KOPT-K1 (cell line): ENCODE results near the gene NFX1.

Experiments used
- H3K27ac ChIP-seq: fragments of 200-600 bp; sonication (generic); 2 replicates; pipeline ENCODE4 v1.5.1; 2016; ENCODE audit warnings: antibody characterized with exemption, mild to moderate bottlenecking, low read depth, low read length; ENCODE audit not compliant: poor library complexity, severe bottlenecking
- H3K36me3 ChIP-seq: fragments of 200-600 bp; sonication (generic); 2 replicates; pipeline ENCODE4 v1.5.1; 2017; ENCODE audit warnings: antibody characterized with exemption, mild to moderate bottlenecking, low read length, moderate library complexity; ENCODE audit not compliant: insufficient read depth
- H3K9me3 ChIP-seq: fragments of 200-600 bp; sonication (generic); 2 replicates; pipeline ENCODE4 v1.5.1; 2017; ENCODE audit warnings: antibody characterized with exemption, low read length, mild to moderate bottlenecking; ENCODE audit not compliant: insufficient read depth, poor library complexity, severe bottlenecking

NFX1 gene

DNA sequence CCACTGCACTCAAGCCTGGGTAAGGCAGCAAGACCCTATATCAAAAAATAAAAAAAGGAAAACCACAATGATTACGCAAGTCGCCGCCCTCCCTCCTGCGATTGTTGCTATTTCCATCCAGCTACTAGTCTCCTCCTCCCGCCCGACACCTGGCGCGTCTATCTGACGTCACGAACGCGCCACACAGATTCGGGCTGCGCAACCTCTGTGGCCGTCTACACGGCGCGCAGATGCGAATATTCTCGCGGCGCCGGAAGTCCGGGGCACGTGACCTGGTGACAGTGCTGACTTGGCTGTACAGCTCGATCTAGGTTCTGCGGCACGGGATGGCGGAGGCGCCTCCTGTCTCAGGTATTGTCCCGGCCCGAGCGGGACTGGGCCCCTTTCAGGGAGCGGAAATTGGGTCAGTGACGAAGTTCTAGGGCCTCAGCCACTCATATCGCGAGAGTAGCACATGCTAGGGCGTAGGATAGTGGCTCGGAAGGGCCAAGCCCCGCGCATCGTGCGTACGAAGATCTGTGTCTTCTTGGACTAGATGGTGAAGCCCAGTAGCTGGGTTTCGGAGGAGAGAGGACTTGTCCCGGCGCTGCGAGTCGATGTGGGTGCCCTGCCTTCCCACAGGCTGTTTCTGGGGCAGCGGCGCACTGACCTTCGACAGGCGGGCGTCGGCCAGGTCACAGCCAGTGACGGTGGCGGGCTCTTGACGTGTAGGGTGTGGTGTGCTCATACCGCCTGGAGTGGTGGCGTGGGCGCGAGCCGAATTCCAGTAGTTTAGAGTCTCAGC lies at the start of gene NFX1:
Gene NFX1, plus strand, starts transcription at position 270 of the 784 bp plus-strand sequence. Its CDS starts 57 bp downstream, at position 327.
- peaks cover 37% of the 10 kb centered on the region for H3K36me3 ChIP-seq
- H3K9me3 ChIP-seq = no peaks in the 10 kb centered on the region
- H3K27ac ChIP-seq = peak within 1 kb of the TSS; percentile 82

DNA sequence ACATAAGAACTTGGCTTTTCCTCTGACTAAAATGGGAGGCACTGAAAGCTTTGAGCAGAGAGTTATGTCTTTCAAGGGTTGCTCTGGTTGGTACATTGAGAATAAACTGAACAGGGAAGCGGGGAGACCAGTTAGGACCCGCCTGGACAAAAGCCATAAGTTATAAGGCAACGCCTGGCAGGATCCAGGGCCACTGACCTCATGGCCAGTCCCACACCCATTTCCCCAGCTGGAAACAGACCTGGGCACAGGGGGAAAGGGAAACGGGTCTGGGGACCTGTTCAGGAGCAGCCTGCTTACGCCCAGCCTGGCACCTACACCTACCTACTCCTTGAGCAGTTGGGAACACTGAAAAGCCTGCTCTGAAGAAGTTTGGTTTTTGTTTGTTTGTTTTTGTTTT lies 49.0 kb upstream of the NFX1 start:
- no peaks in the 10 kb centered on the region for H3K9me3 ChIP-seq
- no peaks in the 10 kb centered on the region for H3K36me3 ChIP-seq
- H3K27ac ChIP-seq = no peak overlapping the region

DNA sequence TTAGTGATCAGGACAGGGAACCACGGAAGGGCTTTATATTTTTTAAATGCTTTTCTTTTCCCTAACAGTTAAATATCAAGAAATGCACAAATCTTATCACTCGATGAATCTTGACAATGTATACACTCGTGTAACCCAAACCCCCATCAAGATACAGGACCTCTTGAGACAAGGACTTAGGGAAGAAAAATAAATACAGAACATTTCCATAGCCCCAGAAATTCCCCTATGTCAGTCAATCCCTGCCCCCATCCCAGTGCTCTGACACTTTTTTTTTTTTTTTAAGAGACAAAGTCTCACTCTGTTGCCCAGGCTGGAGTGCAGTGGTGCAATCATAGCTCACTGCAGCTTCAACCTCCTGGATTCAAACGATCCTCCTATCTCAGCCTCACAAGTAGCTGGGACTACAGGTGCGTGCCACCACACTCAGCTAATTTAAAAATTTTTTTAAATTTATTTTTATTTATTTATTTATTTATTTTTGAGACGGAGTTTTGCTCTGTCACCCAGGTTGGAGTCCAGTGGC lies 47.6 kb upstream of the NFX1 start:
- 0 out of 2 replicates have a peak, but pooled peaks cover 2% of the 10 kb centered on the region for H3K36me3 ChIP-seq
- H3K27ac ChIP-seq = no peak overlapping the region
- no peaks in the 10 kb centered on the region for H3K9me3 ChIP-seq

DNA sequence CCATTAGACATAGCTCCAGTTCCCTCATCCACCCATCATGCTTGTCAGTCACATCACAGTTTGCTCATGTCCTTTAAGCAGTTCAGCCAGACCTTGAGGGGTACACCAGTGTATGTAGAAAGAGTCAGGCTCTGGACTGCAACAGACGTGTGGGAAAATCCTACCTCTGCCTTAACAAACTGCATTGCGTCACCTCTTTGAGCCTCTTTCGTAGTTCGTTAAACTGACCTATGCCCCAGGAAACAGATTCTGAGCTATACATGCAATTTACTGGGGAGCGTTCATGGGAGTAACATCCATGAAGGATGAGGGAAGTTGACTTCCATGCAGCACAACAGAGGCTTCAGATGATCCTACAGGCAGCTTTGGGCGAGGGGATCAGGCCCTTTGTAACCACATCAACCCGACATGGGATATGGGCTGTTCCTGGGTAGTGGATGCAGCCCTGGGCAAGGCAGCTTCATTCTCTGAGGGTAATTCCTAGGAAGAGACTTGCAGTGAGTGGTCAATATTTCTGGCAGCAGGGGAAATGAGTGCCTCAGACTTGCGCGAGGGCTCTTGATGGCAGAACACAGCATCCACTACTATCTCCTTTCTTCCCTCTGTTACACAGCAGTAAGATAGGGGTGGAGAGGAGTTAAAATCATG lies 46.1 kb upstream of the NFX1 start:
- Histone ChIP-seq H3K36me3 (peaks cover 6% of the 10 kb centered on the region; the same call in 1 of the 2 replicates), H3K9me3 (no peaks in the 10 kb centered on the region), H3K27ac (no peak overlapping the region)

DNA sequence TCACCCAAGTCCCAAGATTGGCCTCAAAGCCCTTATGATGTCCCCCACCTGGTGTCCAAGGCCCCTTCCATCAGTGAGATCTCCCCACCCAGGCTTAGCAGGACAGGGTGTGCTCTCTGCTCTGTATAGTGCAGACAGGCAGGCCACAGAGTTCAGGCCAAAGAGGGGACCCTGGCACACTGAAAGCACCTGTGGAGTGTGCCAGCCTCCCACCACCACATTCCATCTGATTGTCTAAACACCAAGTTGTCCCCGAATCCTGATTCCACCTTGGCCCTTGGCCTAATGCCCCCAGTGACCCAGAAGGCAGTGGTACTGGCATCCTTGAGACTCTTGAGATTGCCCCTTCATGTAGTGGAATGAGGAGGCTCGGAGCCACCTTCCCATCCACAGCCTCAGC lies 45.0 kb upstream of the NFX1 start:
- Histone ChIP-seq H3K36me3 (peaks cover 14% of the 10 kb centered on the region; the same call in 1 of the 2 replicates), H3K9me3 (no peaks in the 10 kb centered on the region), H3K27ac (no peak overlapping the region)

DNA sequence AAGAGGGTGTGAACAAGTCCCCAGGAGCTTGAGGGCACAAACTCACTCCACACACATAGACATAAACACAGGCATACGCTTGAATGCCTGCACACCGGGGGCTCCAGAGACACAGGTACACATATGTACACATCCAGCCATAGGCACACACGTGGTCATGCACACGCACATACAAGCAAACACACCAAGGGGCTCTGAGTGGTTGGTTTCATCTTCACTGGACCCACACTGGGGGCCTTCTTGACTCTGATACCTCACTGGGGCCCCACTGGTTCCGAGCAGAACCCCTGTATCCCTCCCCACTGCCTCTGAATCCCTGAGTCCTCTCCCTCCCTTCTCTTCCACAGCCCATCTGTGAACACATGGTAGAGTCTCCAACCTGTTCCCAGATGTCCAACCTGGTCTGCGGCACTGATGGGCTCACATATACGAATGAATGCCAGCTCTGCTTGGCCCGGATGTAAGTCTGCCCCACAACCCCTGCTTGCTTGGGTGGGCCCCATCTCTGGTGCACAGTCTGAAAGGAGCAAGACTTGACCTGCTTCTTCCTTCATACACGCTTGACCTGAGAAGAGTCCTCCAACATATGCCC lies 44.0 kb upstream of the NFX1 start:
- H3K9me3 ChIP-seq = no peaks in the 10 kb centered on the region
- H3K27ac ChIP-seq = no peak overlapping the region
- peaks cover 25% of the 10 kb centered on the region for H3K36me3 ChIP-seq

DNA sequence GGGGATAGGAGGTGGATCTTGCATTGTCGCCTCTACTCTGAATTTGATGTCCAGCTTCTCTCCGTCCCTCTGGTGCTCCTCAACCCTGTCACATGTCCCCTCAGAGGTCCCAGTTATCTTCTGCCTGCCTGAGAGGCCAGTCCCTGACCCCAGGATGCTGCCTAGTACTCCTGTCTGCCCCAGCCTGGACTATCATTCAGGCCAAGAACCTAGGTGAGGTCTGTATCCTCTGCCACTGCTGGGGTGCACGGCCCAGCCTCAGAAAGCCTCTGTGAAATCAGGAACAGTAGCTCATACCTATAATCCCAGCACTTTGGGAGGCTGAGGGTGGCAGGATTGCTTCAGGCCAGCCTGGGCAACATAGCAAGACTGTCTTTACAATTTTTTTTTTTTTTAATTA lies 41.7 kb upstream of the NFX1 start:
- no peak overlapping the region for H3K27ac ChIP-seq
- peaks cover 42% of the 10 kb centered on the region for H3K36me3 ChIP-seq
- H3K9me3 ChIP-seq = no peaks in the 10 kb centered on the region

DNA sequence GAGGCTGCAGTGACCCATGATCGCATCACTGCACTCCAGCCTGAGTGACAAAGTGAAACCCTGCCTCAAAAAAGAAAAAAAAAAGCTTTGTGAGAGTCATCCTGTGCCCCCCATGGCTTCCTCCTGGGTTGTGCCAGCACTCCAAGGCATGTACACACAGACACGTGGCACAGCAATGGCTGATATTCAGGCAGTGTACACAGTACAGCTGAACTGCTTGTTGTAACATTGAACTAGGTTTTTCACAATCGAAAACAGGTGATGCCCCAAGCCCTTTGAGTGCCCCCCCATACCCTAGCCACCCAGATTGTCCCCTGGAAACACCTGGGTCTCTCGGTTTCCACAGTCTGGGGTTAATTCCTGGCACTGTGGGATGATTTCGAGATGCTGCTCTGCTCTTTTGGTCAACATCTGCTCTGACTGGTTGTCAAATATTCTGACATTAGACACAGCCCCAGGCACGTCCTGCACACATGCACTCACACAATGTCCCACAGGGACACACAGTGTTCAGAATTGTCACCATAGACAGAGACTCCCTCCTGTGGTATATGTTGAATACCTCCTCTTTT lies 41.1 kb upstream of the NFX1 start:
- Histone ChIP-seq H3K27ac (no peak overlapping the region), H3K36me3 (peaks cover 47% of the 10 kb centered on the region)

DNA sequence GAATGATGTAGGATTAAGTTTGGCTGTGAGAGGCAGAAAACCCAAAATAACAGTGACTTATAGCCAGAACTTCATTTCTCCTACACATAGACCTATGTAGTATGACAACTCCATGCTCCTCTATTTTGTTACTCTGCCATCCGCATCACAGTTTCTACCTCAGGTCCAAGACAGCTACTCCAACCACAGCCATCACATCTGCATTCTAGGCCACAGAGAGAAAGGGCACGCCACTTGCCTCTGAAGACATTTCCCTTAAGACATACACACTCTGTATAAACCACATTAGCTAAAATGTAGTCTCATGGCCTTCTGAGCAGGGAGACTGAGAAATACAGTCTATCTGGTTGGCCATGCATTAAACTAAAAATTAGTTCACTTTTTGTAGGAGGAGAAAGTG lies 40.3 kb upstream of the NFX1 start:
- peaks cover 55% of the 10 kb centered on the region for H3K36me3 ChIP-seq
- H3K27ac ChIP-seq = no peak overlapping the region
- no peaks in the 10 kb centered on the region for H3K9me3 ChIP-seq

More for the DNA sequence above, 41.1 kb upstream of the NFX1 start:
- H3K9me3 ChIP-seq = no peaks in the 10 kb centered on the region

DNA sequence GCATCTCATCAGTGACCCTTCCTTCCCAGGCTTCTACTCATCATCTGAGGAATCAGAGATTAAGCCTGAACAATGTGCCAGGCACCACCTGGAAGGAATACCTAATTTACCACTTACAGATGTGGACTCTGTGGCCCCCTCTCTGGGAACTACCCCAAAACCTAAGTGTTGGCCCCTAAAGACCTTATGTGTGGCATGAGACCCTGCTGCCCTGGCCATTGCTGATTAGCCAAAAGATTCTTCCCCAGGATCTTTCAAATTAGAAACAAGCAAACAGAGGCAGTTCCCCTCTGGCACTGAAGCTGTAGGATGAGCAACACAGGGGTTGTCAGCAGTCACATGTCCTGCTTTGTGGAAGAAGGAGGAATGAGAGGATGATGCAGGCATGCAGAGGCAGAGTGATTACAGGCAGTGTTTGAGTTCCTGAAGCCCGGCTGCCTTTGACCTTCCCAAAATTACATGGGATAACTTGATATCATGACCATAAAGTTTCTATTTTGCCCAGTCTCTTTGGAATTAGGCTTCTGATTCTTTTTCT lies 39.8 kb upstream of the NFX1 start:
- no peak overlapping the region for H3K27ac ChIP-seq
- H3K9me3 ChIP-seq = no peaks in the 10 kb centered on the region
- H3K36me3 ChIP-seq = peaks cover 61% of the 10 kb centered on the region

DNA sequence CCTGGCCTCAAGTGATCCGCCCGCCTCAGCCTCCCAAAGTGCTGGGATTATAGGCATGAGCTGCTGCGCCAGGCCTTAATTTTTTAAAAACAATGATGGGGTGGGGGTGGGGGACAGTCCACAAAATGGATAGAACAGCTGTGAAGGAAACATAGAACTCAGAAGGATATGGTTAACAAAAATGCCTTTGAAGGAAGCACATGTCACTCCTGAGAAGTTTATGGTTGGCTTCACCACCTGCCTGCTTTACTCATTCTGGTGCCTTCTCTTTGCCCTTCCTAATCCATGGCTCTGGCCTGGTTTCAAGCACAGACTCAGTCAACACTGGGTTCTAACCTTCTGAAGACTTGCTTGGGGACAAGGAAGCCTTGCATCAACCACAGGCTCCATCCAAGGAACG lies 36.1 kb upstream of the NFX1 start:
- Histone ChIP-seq H3K27ac (no peak overlapping the region), H3K36me3 (peaks cover 91% of the 10 kb centered on the region), H3K9me3 (no peaks in the 10 kb centered on the region)

DNA sequence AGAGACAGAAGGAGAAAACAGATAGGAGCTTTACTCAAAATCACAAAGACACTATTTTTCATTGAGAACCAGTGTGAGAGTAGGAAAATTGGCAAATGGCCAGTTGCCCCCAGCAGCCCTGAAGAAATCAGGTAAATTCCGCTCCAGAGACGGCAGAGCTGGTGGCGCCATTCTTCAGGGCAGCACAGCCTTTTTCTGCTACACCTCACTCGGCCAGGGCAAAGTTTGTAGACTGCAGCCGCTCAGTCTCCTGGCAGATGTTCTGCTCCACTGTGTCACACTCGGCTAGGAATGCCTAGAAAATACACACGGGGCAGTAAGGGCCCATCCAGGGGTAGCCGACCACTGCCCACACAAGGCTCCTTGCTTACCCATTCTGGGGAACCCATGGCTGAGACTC lies 35.3 kb upstream of the NFX1 start:
- peaks cover 94% of the 10 kb centered on the region for H3K36me3 ChIP-seq
- no peak overlapping the region for H3K27ac ChIP-seq
- no peaks in the 10 kb centered on the region for H3K9me3 ChIP-seq

DNA sequence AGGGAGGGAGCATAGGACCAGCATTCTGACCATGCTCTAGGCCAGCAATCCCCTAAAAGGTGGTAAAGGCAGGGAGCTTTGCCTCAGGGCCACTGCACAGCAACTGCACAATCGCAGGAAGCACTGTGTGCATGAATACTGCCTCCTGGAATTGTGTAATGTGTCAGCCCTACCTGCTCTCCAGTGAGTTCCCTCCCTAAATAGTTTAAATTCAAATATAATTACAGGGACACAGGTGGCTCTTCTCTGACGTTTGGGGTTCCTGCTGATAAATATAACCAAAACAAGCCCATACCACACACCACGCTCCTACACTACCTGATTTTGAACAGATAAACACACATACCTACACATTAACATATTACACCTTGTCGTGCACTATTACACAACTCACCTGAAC lies 34.8 kb upstream of the NFX1 start:
- Histone ChIP-seq H3K36me3 (peaks cover 94% of the 10 kb centered on the region), H3K9me3 (no peaks in the 10 kb centered on the region), H3K27ac (no peak overlapping the region)

DNA sequence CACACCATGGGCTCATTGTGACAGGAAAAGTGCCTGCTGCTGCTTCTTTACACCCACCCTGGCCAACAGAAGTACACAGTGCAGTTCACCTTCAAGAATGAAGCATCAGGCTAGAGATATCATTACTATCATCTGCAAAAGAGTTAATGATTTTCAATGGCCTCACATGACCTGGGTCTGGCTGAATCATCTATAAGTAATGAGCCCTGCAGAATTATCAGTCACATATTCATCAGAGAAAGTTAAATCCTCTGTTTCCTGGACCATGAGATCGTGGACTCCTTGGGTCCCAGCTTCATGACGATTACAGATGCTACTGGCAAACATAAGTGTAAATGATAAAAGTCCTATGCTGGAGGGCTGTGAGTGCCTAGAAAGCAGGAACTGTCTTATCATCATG lies 34.1 kb upstream of the NFX1 start:
- Histone ChIP-seq H3K27ac (no peak overlapping the region), H3K9me3 (no peaks in the 10 kb centered on the region), H3K36me3 (peaks cover 94% of the 10 kb centered on the region)

DNA sequence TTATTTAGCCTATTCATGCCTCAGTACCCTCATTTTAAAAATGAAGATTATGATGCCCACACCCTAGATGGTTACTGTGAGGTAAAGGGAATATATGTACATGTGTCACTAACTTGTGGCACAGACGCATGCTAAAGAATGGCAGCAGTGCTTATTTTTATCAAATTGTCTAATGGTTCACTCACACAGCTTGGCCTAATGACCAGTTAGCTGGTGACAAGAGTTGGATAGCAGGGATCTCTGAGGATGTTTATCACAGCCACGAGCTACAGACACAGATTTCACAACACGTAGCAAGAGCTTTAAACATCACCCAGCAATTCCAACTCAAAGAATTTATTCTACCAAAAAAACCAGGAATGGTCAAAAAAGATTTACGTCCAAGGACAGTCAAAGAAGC lies 33.0 kb upstream of the NFX1 start:
- H3K36me3 ChIP-seq = peaks cover 99% of the 10 kb centered on the region
- H3K27ac ChIP-seq = no peak overlapping the region

More for the DNA sequence above, 33.0 kb upstream of the NFX1 start:
- H3K9me3 ChIP-seq = no peaks in the 10 kb centered on the region
